Tibial nerve (tissue), 4 donors: Measurements from ENCODE around the gene DIP2C.

Experiments
- CTCF ChIP-seq, 5 experiments: fragments of 200-600 bp in 3 of 5; fragments of 450-650 bp in 2 of 5; sonication (generic) in 3 of 5; IDR thresholded peaks; one replicate each; pipeline ENCODE4 v1.5.1; 2016 to 2019; ENCODE audit warnings: antibody characterized with exemption in 5 of 5, mild to moderate bottlenecking in 3 of 5, moderate library complexity in 2 of 5
- EP300 ChIP-seq, 2 donors: sonication (generic); formaldehyde crosslinking; IDR thresholded peaks; one replicate each; pipeline ENCODE4 v1.6.1; 2017; ENCODE audit warnings: antibody characterized with exemption in 2 of 2, mild to moderate bottlenecking in 1 of 2
- POLR2A ChIP-seq, 2 donors: fragments of 450-650 bp; IDR thresholded peaks; one replicate each; pipeline ENCODE4 v1.6.1; 2017; ENCODE audit warnings: antibody characterized with exemption in 2 of 2, mild to moderate bottlenecking in 2 of 2, moderate library complexity in 2 of 2

GRCh38 chr10:637221-637620 is 52.2 kb downstream of the DIP2C start:
- no peak for TF ChIP-seq CTCF (IDR thresholded peaks at IDR 0.05)
- no peak for TF ChIP-seq EP300 (IDR thresholded peaks at IDR 0.05)
- TF ChIP-seq POLR2A (IDR thresholded peaks at IDR 0.05) = no peak
